Fibroblast of skin of right quadriceps (primary cell): ENCODE measurements around the gene IGSF22.
"Not testable (repeated sequence)": the region's sequence is repeated elsewhere in the genome, so short reads cannot be mapped to it uniquely, and the experiment has no call there.

ENCODE experiments used
- DNase-seq: peaks from one replicate; pipeline ENCODE4 v3.0.0-alpha.2; 2013

IGSF22 gene

GRCh38 chr11:18681949-18682348 lies 44.0 kb downstream of the IGSF22 start:
- DNase-seq: not testable (repeated sequence)

- DNase-seq: no peak
These were observed 48.4 kb downstream of the IGSF22 start for GRCh38 chr11:18677560-18677959.

- no peak for DNase-seq
These were observed 49.2 kb downstream of the IGSF22 start for GRCh38 chr11:18676803-18677202.

GRCh38 chr11:18672209-18672608 lies 53.8 kb downstream of the IGSF22 start:
- peak; percentile 8 for DNase-seq

- no peak for DNase-seq
These were observed 54.7 kb downstream of the IGSF22 start for GRCh38 chr11:18671246-18671645.

GRCh38 chr11:18669711-18670110 lies 56.3 kb downstream of the IGSF22 start:
- no peak for DNase-seq

- DNase-seq: no peak
These were observed 56.8 kb downstream of the IGSF22 start for GRCh38 chr11:18669219-18669596.

GRCh38 chr11:18668131-18668530 lies 57.9 kb downstream of the IGSF22 start:
- DNase-seq: peak; percentile 10

- DNase-seq: not testable (repeated sequence)
These were observed 60.6 kb downstream of the IGSF22 start for GRCh38 chr11:18665353-18665872.

- no peak for DNase-seq
These were observed 68.3 kb downstream of the IGSF22 start for GRCh38 chr11:18657673-18658072.
